ENCODE measurements around the gene SYCP1.
"Not testable (repeated sequence)": the region's sequence is repeated elsewhere in the genome, so short reads cannot be mapped to it uniquely, and the experiment has no call there.

SYCP1 gene

GRCh38 chr1:114979278-114979891 lies 124.7 kb downstream of the SYCP1 start:
- peak in 23 of 51 donors; percentile 0 to 44 (median 10) for DNase-seq

- DNase-seq: no peak
Observed at GRCh38 chr1:114982251-114982650, 127.6 kb downstream of the SYCP1 start.

DNA sequence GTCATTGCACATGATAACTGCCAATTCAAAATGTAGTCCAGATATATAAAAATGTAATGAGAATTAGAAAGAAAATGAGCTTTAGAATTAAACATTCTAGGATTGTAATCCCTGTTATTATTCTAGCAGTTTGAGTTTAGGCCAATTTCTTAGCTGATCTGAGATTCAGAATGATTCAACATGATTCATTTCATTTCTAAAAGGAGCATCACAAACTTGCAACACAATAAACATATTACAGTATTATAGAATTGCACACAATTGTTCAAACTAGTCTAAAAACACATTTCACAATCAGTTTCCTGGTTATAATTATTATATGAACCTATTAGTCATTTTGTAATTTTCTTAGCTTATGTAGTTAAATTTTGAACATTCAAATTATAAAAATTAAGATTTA lies 131.6 kb downstream of the SYCP1 start:
- DNase-seq: no peak

- no peak for DNase-seq
Observed at GRCh38 chr1:114988095-114988494, 133.4 kb downstream of the SYCP1 start.

- no peak for DNase-seq
Observed at GRCh38 chr1:114997510-114998289, 143.0 kb downstream of the SYCP1 start.

DNA sequence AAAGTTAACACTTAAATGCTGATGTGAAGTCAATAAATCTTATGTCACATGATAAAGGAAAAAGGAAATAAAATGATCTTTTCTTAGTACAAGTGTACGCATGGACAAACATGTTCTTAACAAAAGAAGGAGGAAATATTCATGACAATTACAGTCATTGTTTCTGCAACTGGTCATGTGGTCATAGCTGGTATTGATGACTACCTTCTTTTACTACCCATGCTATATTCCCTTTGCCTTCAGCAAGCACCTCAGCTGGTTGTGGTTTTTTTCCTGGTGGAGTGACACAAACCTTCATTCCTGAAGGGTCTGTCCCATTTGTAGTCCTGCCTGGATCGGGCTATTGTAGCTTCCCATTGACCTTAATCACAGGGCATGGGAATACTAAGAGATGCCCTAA lies 151.5 kb downstream of the SYCP1 start:
- DNase-seq: no peak

GRCh38 chr1:115012006-115012405 lies 157.3 kb downstream of the SYCP1 start:
- DNase-seq: no peak

GRCh38 chr1:115012434-115012833 lies 157.8 kb downstream of the SYCP1 start:
- DNase-seq: no peak

DNA sequence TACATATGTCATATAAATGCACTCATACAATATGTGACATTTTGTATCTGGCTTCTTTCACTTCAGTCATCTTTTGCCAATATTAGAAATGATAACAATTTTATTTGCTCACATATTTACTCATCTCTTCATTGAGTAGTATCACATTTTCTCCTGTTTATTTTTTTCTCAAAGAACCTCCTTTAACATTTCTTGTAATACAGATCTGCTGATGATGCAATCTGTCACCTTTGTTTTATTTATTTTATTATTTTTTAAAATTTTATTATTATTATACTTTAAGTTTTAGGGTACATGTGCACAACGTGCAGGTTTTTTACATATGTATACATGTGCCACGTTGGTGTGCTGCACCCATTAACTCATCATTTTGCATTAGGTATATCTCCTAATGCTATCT lies 159.1 kb downstream of the SYCP1 start:
- DNase-seq: no peak

DNA sequence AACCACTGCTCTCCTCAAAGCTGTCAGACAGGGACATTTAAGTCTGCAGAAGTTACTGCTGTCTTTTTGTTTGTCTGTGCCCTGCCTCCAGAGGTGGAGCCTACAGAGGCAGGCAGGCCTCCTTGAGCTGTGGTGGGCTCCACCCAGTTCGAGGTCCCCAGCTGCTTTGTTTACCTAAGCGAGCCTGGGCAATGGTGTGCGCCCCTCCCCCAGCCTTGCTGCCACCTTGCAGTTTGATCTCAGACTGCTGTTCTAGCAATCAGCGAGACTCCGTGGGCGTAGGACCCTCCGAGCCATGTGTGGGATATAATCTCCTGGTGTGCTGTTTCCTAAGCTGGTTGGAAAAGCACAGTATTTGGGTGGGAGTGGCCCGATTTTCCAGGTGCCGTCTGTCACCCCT lies 164.9 kb downstream of the SYCP1 start:
- not testable (repeated sequence) for DNase-seq

DNA sequence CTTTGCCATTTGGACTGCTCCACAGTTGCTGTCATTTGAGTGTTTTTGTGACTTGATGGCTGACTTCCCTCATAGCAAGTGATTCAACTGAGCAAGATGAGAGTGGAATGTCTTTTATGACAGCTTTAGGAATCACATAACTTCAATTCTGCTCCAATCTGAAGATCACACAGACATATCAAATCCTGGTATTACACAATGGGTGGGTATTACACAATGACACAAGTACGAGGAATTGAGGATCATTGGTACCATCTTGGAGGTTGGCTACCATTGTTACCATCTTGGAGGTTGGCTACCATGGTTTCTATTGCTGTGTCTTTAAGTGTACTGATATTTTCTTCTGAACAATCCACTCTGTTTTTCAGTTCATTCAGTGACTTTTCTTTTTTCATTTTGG lies 166.5 kb downstream of the SYCP1 start:
- DNase-seq: no peak

DNA sequence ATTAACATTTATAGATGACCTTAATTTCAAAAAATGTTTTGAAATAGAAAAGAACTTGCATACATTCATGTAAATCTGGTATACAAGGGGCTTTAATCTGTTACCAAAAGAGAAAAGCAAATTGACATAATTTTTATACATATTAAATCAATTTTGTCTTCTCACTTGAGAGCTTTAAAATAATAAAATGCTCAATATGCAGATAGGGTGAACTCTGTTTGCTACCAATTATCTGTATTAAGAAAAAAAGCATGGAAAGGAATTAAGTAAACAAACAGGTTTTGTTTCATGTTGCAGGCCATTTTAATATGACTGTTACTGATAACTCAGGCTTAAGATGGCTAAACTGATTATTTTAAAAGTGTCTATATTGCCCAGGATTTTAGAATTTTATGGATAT lies 168.9 kb downstream of the SYCP1 start:
- DNase-seq: no peak

GRCh38 chr1:115029526-115029925 lies 174.9 kb downstream of the SYCP1 start, which contains the start of gene TSHB:
TSHB (plus strand) TSS chr1:115029826; CDS start chr1:115033363, 3,537 bp downstream.
- DNase-seq: no peak

DNA sequence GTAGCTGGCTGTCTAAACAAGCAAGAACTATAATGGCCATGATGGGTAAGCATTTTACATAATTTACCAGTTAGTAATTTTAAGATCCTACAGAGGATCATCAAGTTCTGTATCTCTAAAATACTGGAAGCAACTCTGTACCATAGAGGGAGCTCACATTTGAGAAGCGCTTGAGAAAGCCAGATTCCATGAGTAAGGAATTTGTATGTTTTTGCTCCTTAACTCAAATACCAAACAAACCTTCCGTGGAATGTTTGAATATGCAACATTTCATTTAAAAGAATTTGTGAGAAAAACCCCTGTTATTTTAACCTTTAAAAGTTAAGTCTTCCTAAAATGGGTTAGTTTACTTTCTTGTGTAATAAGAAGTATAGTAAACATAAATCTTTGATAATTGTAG lies 176.9 kb downstream of the SYCP1 start:
- DNase-seq: no peak

DNA sequence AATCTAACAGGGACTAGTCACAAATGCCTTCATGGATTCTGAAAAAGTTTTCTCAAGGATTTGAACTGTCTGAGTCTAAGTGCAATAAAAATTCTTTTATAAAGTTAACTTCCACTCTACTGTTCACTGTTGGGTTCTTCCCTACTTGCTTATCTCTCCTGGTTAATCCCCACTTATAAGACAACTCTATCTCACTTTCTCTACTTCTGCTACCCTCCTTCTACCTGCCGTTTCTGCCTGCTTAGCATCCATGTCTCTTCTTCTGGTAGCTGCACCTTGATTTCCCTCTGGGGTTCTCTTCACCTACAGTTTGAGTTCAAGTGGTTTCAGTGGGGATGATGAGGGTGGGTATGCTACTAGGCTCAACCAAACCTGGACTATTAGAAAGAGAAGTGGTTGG lies 181.0 kb downstream of the SYCP1 start:
- DNase-seq: no peak

GRCh38 chr1:115036814-115037507 lies 182.3 kb downstream of the SYCP1 start:
- DNase-seq: no peak

DNA sequence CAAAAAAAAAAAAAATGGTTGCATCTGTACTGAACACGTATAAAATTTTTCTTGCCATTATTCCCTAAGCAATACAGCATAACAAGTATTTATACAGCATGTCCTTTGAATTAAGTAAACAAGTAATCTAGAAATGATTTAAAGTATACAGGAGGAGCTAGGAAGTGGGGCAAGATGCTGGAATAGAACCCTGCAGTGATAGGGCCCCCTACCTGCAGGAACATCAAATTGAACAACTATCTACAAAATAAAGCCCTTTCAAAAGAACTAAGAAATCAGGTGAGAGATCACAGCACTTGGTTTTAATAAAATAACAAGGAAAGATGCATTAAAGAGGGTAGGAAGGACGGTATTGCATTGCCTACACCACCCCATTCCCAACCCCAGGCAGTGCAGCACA lies 185.8 kb downstream of the SYCP1 start:
- no peak for DNase-seq

- no peak for DNase-seq
Observed at GRCh38 chr1:115041654-115042053, 187.0 kb downstream of the SYCP1 start.
